NCI-H748 treated with DMSO at 0.1 percent for 48 hours (cell line): ENCODE measurements around the gene MAP3K5.
"Not testable (repeated sequence)": the region's sequence is repeated elsewhere in the genome, so short reads cannot be mapped to it uniquely, and the experiment has no call there.

Experiments
- DNase-seq: peaks from one replicate; lab custom pipeline; 2025; lab: John Stamatoyannopoulos, UW

MAP3K5 gene

DNA sequence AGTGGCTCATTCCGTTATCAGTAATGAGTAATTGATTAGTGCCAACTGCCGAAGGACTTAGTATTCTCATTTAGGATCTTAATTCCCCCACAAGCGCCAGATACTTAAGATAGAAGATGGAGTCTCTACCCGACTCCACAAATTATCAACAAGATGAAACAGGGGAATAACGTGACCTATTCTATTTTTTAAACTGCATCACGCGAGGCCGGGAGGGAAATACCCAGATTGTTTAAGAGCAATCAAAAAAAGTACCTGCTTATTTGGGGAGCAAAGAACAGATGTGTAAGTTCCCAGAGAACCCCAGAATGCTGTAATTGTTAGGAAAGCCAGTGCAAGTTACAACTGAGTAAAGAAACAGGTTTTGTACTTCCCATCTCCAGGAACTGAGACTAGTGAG is 1.1 kb upstream of the MAP3K5 start:
- no peak for DNase-seq

GRCh38 chr6:136792095-136792409 is 225 bp downstream of the MAP3K5 start:
- DNase-seq: peak; percentile 48

DNA sequence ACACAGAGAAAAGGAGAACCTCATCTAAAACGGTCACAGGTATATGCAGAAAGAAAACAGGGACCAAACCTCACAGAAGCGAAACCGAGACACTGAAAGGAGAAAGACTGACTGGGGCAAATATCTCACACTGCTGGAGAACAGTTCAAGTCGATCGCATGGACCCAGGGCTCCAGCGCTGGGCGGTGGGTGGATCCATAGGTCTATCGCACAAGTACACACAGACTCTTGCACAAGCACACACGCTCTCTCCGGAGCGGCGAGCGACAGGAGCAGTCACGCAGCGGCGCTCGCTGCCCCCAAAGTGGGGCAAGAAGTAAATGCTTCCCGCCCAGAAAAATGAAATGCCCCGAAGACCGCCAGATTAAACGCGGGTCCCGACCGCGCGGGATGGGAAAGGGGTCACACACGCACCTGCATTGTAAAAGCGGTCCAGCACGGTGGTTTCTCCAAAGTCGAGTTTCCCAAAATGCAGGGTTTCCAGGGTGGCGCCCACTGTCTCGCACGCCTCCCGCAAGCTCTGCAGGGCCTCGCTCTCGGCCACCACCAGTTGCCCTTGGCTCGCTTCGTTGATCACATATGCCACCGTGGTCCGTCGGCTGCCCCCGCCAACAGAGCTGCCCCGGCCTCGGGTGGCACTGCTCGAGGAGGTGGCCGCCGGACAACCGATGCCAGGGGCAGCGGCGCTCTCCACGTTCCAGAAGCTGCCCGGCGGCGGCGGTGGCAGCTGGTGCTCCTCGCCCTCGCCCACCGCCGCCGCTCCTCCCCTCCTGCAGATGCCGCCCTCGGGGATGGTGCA is 782 bp downstream of the MAP3K5 start:
- DNase-seq: peak; percentile 64

DNA sequence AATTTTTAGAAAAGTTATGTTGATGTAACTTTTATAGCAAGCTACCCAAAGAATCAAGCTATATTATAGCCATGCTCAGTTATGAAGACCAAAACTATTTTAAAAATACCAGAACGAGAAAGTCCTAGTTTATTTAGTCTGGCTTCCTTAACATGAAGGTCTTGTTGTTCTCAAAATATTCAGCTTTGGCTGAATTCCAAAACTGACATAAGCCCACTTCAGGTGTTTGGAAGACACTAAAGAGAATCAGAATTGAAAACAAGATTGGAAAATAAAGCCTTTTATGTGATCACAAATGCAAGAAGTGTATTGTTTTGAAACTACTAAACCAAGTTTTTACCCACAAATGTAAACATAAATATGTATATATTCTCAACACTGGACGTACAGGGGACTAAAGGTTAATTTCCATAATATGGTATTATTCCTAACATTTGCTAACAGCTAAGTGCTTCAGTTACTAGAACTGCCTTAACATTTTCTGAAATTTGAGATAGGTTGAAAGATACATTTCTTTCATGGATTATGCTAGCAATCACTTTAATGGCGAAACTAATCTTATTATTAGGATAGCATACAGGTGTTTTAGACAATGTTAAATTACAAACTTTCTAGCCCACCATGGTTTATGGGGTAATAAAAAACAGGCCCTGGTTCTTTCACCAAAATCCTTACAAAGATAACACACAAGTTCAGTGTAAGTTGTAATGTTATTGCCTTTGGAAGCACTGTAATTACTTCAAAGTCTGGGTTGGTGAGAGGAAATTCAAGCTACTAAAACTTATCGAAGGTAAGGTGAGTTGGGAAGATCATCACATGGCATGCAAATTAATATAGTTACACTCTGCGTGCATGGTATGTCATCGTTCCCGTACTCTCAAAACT is 1.6 kb downstream of the MAP3K5 start:
- no peak for DNase-seq

- DNase-seq: not testable (repeated sequence)
Observed at GRCh38 chr6:136789440-136789839, 2.8 kb downstream of the MAP3K5 start.

GRCh38 chr6:136788069-136788902 is 4.0 kb downstream of the MAP3K5 start:
- no peak for DNase-seq

- no peak for DNase-seq
Observed at GRCh38 chr6:136787726-136788068, 4.6 kb downstream of the MAP3K5 start.

GRCh38 chr6:136786658-136787057 is 5.6 kb downstream of the MAP3K5 start:
- DNase-seq: no peak

GRCh38 chr6:136784910-136785746 is 7.1 kb downstream of the MAP3K5 start:
- no peak for DNase-seq

- no peak for DNase-seq
Observed at GRCh38 chr6:136784271-136784664, 8.0 kb downstream of the MAP3K5 start.

DNA sequence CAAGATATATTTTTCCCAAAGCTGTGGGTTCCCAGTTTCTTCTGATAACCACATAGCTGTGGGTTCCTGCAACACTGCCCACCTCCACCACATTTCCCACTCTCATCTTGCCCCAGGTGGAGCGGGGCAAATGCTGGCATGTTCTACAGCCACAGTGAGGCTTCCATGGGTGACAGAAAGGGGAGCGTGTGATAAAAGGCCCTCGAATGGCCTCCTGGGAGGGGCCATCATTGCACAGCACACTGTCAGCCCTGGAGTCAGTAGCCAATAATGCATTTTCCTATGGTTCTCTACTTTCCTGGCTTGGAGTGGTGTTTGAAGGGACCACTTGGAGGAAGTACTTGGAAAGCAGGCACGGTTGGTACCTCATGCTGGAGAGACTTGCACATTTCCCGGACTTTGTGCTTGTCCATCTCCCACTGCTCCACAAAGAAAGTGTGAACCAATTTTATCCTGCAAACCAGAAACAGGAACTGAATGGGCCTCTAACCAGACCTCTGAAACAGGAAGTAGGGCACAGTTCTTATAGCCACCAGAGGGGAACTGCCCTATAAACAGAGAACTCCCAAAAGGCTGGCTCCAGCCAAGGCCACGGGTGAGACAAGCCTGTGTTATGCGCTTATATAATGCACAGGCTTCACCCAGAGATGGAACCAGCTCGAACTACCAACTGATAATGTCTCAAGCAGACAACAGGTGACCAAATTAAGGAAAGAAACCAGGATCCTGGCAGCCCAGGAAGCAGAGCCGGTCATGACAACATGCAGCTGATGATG is 8.6 kb downstream of the MAP3K5 start:
- no peak for DNase-seq

DNA sequence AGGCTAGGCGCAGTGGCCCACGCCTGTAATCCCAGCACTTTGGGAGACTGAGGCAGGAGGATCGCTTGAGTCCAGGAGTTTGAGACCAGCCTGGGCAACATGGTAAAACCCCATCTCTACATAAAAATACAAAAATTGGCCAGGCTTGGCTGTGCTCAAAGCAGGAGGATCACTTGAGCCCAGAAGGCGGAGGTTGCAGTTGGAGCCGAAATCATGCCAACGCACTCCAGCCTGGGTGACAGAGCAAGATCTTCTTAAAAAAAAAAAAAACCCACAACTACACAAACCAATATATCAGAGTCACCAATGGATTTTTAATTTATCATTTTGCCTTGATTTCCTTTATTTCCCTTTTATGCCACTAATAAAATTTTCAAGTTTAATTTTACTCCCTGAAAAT is 9.3 kb downstream of the MAP3K5 start:
- DNase-seq: no peak

GRCh38 chr6:136782021-136782770 is 10.1 kb downstream of the MAP3K5 start:
- DNase-seq: no peak

DNA sequence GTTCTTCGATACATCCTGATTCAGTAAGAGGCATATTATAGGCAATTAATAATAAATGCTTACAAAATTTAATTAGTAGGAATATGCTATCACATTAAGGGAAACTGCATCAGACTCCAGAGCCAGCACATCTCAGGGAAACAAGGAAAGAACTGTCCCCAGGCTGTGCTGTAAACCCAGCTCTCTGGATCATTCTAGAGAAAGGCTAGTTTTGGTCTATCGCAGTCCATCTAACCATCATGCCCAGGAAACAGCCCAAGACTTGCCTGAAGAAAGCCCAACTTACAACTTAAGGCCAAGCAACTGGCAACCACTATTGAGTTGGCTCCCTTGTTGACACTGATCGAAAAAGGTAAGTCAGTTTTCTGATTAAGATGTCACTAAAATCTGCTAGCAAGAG is 11.3 kb downstream of the MAP3K5 start:
- no peak for DNase-seq

DNA sequence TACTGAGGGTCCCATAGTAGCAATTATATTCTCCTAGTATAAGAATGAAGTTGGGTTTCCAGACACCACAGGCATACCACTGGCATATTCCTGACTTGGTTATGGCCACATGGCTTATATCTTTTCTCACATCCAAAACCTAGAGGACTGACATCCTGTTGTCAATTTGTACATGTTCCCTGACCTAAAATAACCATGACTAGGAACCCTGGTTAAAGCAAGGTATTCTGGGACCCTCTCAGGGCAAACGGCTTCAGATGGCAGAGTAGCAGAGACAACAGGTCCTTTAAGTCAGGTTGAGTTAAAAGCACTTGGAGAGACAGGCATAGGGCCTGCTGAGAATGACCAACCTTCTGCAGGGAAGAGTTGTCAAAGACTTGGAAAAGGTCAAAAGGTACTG is 12.6 kb downstream of the MAP3K5 start:
- DNase-seq: no peak

DNA sequence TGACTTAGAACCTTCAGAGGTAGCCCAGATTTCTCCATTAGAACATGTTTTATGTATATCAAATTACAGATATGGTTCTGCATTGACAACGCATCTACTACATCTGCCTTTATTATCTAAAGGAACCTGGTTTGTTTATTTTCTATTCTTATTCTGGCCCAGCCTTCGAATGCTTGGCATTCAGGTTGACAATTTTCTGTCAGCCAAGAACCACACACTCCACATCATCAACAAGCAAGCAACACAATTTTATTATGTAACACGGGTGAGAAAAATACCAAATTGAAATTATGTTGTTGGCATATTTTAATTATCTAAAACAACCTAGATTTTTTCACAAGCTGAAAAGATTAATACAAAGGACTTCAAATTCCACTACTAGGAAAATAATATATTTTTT is 14.6 kb downstream of the MAP3K5 start:
- DNase-seq: no peak

DNA sequence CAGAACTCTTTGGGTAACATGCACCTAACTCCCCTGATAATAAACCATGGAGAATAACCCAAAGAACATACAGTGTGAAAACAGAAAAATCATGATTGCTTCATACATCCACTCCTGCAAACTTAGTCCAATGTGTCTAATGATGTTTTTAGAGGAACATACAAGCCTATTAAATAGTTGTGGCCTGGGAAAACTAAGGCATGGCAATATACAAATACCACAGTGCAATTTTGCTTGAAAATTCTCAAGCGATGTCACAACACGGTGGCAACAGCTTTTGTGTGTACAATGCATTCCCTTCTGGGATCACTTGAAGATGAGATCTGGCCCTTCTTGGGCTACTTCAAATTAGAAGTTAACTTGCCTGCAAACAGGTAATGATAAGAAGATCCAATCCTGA is 16.7 kb downstream of the MAP3K5 start:
- no peak for DNase-seq

GRCh38 chr6:136775081-136775480 is 17.2 kb downstream of the MAP3K5 start:
- DNase-seq: no peak

- no peak for DNase-seq
Observed at GRCh38 chr6:136774228-136775041, 17.8 kb downstream of the MAP3K5 start.
